ENCODE measurements around the gene ZNF853.
"Not testable (repeated sequence)": the region's sequence is repeated elsewhere in the genome, so short reads cannot be mapped to it uniquely, and the experiment has no call there.

ZNF853 gene

DNA sequence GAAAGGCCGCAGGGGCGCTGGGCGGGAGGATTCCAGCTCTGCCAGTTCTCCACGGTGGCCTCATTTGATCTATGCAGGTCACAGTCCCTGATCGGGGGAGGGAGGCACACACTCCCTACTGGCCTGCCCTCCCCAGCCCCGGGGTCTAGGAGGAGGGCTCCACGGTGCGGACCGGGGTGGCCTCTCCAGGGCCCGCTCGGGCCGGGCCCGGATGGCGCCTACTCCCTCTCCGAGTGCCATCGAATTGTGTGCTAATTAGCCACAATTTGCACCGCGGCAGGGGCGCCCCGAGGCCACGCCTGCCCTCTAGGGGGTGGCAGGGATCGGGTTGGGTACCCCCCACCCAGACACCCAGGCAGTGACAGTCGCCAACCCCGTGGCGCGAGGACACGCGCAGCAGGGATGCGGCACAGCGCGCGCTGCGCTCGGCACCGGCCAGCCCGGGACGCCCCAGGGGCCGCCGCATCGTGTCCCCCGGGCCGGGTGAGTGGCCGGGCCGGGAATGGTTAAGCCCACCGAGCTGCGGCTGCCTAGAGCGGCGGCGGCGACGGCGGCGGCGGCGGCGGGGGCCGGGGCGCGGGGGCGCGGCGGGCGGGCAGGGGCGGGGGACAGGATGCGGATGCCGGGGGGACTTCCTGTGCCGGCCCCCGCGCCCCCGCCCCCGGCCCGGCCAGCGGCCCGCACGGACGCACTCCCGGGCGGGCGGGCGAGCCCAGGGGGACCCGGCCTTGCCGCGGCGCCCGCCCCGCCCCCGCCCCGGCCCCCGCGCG, at the start of gene ZNF853:
TSS of gene ZNF853 (plus strand) at position 658 of the 770 bp plus-strand sequence. CDS start 565 bp downstream, outside the sequence.
- DNase-seq, result no peak

DNA sequence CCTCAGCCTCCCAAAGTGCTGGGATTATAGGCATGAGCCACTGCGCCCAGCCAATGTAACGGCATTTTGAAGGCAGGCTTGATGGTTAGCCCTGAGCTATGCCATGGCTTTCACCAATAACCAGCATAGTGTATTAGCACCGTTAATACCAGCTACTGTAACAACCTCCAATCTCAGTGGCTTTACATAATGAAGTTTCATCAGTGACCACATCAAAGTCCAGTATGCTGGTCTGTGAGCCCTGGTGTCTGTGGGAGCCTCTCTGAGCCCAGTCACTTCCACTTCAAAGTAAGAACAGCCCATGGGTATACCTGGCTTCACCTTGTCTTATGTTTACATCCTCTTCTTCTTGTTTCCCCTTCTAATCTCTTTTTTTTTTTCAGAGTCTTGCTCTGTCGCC, 49.8 kb upstream of the ZNF853 start:
- DNase-seq, result no peak

DNA sequence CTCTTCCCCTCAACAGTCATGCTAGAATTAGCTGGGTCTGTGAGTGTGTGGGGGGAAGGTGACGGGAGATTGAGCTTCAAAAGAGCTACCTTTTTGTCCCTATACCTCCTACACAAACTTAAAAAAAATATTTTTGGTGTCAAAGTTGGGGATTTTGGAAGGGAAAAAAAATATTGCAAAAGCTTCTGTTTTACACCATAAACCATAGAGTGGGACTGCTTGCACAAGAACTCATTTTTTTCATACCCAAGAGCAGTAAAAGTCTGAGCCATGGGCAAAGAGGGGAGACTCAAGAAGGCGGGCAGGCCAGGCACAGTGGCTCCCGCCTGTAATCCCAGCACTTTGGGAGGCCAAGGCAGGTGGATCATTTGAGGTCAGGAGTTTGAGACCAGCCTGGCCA, 47.5 kb upstream of the ZNF853 start:
- no peak for DNase-seq

DNA sequence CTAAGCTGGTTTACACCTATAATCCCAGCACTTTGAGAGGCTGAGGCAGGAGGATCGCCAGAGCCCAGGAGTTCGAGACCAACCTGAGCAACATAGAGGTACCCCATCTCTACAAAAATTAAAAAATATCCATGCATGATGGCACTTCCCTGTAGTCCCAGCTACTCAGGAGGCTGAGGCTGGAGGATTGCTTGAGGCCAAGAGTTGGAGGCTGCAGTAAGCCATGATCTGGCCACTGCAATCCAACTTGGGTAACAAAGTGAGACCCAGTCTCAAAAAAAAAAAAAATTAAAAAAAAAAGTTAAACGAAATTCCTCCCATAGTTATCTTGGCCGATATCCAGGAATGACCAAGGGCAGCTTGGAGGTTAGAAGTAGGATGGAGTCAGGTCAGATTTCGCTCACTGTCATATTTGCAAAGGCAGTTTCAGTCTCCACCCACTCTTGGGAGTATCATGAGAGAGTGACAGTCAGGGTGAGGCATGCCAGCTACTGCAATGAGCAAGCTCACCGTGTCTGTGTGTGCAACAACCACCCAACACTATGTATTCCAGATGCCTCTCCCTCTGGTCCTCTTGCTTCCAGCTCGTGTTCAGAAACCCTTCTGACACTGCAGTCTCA, 44.1 kb upstream of the ZNF853 start:
- DNase-seq, result peak; percentile 3

DNA sequence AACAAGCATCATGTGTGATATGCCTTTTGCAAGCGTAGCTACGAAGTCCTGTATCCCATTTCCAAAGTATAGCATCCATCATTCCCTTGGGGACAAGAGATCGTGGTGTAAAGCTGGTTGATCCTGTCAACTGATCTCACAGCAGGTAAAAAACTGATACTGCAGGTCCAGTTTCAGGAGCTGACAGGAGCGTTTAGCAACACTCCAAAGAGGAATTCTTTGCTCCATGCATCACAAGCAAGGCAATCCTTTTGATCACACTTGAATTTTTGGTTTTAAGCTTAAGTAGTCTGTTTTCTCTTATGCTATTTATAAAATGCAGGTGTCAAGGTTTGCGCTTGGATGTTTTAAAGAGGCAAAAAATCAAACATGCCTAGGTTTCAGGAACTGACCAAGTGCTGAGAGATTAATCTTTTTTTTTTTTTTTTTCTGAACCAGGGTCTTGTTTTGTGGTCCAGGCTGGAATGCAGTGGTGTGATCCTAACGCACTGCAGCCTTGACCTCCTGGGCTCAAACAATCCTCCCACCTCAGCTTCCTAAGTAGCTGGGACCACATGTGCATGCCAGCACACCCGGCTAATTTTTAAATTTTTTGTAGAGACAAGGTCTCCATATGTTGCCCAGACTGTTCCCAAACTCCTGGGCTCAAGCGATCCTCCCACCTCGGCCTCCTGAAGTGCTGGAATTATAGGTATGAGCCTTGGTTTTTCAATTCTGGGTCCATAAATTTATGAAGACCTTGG, 40.0 kb upstream of the ZNF853 start:
- DNase-seq, result no peak

DNA sequence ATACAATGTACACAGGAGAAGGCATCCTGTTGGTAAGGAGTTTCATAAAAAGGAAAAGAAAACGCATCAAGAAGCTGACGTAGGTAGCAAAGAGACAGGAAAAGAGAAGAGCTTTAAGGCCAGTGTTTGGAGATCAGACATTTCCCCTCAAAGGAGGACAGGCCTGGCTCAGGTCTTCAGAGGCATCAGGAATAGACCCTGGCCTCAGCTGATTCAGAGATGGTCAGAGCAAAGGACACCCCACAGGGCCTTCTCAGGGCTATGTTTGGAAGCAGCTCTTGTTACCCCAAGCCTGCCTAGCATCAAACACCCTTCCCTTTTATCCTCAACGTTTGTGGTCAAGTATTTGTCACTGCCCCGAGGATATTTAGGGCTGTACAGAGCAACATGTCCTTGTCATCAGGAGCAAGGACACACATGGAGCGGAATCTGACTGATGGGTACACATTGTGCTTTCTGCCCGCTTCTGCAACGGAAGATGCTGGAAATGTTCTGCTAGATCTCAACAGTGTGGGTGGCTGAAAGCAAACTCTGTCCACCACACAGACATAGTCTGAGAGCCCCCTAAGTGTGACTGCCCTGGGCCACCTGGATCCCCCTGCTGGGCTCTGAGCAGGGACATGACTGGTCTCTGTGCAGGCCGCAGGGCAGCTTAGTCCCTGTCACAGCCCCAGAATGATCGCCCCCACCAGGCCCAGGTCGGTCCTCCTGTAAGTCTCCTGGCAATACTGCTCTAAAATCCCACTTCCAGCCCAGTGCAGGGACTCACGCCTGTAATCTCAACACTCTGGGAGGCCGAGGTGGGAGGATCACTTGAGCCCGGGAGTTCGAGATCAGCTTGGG, 39.2 kb upstream of the ZNF853 start:
- DNase-seq, result no peak

DNA sequence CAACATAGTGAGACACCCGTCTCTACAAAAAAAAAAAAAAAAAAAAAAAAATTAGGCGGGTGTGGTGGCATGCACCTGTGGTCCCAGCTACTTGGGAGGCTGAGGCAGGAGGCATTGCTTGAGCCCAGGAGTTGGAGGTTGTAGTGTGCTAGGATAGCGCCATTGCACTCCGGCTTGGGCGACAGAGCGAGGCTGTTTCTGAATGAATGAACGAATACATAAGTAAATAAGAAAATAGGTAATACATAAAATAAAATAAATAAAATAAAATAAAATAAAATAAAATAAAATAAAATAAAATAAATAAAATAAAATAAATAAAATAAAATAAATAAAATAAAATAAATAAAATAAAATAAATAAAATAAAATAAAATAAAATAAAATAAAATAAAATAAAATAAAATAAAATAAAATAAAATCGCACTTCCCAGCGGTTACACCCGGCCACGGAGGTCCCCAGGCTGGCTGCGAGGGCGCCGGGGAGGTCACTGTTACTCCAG, 38.5 kb upstream of the ZNF853 start:
- DNase-seq, result not testable (repeated sequence)

DNA sequence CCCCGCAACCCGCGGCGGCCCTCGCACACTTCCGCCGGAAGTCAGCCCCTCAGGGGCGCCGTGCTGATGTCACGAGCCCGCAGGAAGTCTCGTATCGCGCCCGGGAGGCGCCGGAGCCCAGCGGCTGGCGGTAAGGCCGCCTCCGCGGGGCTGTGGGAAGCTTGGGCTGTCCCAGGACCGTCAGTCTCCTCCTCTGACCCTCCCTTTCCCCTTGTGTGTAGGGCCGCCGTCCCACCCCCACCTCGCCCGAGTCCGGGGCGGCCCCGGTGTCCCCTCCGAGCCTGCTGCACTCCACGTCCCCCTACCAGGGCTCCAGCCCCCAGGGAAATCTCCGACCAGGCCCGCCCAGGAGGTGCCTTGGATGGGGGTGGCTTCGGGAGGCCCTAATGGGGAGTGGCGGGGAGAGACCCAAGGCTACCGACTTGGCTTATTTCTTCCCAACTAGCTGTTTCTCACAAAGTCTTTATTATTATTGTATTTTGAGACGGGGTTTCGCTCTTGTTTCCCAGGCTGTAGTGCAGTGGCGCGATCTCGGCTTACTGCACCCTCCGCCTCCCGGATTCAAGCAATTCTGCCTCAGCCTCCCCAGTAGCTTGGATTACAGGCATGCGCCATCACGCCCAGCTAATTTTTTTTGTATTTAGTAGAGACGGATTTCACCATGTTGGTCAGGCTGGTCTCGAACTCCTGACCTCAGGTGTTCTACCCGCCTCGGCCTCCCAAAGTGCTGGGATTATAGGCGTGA, 37.9 kb upstream of the ZNF853 start, which contains the start of gene ZDHHC4:
TSS of gene ZDHHC4 (plus strand) at position 86 of the 745 bp plus-strand sequence. CDS start 3,108 bp downstream, outside the sequence.
- DNase-seq, result peak; percentile 84

DNA sequence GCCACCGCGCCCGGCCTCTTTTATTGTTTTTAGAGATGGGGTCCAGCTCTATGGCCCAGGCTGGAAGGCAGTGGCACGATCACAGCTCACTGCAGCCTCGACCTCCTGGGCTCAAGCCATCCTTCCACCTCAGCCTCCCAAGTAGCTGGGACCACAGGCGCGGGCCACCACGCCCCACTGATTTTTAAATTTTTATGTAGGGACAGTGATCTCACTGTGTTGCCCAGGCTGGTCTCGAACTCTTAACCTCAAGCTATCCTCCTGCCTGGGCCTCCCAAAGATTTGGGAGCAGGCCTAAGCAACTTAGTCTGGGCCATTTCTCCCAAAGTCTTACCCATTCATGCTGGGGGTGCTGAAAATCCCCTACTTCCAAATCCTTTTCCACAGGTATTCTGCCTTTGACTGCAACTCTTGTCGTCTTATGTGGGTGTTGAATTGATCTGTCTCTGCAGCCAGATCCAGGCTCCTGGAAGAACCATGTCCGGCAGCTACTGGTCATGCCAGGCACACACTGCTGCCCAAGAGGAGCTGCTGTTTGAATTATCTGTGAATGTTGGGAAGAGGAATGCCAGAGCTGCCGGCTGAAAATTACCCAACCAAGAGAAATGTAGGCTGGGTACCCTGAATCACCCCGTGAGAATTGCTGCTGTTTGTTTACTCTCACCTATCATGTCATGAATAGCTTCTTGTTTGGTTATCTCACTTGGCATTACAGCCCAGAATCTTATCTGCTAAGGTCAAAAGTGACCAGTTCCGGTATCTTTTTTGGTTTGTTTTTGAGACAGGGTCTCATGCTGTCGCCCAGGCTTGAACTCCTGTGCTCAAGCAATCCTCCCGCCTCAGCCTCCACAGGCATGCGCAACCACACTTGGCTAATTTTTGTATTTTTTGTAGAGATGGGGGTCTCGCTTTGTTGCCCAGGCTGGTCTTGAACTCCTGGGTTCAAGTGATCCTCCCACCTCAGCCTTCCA, 37.0 kb upstream of the ZNF853 start:
- peak; percentile 3 for DNase-seq

DNA sequence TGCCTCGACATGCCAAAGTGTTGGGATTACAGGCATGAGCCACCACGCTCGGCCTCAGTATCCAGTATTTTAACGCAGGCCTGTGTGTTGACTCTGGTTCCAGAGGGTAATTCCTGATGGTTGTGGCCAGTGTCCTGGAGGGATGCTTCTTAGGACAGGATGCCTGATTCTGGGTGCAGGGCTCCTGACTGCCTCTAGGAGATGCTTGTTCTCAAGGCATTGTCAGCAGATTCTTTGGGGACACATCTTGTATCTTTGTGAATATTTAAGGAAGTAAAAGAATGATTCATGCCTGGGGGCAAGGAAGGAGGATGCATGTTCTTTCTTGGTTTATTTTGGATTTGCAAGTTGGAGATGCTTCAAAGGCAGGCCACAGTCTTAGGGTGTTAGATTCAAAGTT, 36.0 kb upstream of the ZNF853 start:
- DNase-seq, result peak; percentile 40

DNA sequence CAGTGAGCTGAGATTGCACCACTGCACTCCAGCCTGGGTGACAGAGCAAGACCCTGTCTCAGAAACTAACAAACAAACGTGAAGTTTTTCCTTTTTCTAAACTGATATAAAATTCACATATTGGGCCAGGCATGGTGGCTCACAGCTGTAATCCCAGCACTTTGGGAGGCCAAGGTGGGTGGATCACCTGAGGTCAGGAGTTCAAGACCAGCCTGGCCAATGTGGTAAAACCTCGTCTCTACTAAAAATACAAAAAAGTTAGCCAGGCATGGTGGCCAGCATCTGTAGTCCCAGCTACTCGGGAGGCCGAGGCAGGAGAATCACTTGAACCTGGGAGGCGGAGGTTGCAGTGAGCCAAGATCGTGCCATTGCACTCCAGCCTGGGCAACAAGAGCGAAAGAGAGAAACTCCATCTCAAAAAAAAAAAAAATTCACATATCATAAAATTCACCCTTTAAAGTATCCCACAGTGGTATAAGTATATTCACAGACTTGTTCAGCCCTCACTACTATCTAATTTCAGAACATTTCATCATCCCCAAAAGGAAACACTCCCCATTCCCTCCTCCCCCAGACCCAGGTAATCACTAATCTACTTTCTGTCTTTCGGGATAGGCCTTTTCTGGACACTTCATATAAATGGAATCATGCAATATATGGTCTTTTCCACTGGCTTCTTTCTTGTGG, 29.5 kb upstream of the ZNF853 start:
- not testable (repeated sequence) for DNase-seq

DNA sequence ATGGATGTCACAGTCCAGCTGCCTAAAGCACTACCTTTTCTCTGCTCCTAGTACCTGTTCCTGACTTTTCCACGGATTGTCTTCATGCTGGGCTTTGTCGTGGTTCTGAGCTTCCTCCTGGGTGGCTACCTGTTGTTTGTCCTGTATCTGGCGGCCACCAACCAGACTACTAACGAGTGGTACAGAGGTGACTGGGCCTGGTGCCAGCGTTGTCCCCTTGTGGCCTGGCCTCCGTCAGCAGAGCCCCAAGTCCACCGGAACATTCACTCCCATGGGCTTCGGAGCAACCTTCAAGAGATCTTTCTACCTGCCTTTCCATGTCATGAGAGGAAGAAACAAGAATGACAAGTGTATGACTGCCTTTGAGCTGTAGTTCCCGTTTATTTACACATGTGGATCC, 26.8 kb upstream of the ZNF853 start:
- DNase-seq, result no peak

DNA sequence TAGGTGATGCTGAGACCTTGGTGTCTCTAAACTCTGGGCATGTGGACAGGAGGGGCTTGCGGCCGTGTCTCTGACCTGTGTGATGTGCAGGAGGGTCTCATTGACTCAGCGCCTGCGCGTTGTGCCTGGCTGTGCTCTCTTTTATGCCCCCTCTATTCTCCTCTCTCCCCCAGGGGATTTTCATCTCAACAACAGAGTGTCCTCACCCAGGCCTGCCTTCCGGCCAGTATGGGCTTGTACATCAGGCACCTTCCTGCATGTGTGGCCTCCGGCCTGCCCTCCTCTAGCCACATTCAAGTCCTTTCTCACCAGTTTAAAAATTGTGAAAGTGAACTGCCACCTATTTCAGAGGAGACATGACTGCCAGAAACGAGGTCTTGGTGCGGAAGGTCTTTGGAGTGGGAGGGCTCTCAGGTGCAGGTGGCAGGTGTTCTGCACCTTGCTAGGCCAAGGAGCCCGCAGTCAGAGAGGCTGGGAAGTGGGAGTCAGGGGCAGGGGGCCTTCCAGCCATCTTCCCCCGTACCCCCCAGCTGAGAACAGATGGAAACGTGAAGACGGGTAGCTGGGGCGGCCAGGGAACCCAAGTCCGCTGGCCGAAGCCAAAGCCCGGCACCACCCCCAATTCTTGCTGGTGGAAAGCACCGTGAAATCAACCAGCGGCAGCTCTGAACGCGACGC, 26.1 kb upstream of the ZNF853 start:
- DNase-seq, result no peak

DNA sequence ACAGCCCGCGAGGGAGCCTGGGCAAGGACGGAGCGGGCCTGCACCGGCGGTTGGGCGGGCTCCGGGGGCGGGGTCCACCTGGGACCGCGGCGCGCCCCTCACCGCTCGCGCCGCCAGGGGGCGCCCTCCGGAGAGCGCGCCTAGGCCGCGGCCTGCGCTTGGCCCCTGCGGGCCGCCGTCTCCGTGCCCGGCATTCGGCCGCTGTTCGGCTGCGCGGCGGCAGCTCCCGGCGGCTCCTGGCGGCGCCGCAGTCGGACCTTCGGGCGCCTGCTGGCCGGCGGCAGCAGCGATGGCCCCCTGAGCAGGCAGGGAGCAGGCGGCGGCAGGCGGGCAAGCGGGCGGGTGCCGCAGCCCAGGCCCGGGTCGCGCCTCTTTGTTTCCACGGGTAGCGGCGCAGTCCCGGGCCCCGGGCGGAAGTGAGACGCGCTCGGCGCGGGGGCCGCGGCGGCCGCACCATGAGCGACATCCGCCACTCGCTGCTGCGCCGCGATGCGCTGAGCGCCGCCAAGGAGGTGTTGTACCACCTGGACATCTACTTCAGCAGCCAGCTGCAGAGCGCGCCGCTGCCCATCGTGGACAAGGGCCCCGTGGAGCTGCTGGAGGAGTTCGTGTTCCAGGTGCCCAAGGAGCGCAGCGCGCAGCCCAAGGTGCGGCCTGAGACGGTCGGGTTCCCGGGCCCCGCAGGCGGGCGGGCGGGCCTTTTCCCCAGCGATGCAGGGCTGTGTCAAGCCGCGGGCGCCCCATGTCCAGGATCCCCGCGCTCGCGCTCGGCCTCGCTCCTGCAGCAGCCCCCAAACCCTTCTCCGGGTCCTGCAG, 25.4 kb upstream of the ZNF853 start, which contains the start of gene INTS15:
TSS of gene INTS15 (plus strand) at position 193 of the 816 bp plus-strand sequence. CDS start at position 456, 263 bp downstream.
- peak; percentile 78 for DNase-seq

DNA sequence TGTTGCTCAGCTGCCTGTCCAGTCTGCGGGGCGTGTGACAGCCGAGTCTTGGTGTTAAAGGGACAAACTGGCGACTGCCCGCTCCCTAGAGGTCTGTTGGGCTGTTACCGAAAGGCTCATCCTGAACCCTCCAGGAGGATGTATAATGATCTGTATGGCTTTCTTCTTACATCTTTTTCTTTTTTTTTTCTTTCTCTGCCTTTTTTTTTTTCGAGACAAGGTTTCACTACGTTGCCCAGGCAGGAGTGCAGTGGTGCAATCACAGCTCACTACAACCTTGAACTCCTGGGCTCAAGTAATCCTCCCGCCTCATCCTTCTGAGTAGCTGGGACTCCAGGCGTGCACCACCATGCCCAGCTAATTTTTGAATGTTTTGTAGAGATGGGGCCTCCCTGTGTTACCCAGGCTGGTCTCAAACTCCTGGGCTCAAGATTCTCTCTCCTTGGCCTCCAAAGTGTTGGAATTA, 24.7 kb upstream of the ZNF853 start:
- DNase-seq, result no peak

DNA sequence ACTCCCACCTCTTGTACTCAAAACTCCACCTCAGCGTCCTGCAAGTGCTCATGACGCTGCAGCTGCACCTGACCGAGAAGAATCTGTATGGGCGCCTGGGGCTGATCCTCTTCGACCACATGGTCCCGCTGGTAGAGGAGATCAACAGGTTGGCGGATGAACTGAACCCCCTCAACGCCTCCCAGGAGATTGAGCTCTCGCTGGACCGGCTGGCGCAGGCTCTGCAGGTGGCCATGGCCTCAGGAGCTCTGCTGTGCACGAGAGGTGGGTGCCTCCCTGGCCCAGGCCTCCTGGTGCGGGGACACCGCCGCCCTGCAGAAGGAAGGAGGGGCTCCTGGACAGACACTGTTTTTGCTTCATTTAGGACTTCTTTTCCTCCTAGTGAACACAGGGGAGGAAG, 15.3 kb upstream of the ZNF853 start:
- no peak for DNase-seq

DNA sequence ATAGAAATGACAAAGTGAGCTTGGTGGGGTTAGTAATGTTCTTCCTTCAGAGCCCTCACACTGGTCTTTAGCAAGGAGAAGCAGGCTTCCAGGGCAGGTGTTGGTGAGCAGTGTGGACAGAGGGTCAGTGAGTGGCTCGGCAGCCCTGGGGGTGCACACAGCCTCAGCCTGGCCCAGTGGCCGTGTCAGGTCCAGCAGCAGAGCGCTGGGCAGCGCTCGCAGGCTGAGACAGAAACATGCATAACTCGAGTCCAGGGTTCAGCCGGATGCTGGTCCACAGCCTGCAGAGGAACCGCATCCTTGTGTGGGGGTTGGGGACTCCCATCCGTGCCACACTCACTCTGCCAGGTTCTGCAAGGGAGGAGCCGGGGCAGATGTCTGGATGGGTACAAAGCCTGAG, 11.0 kb upstream of the ZNF853 start:
- DNase-seq, result no peak

Measured in HCEC 1CT (cell line).